Measurements from ENCODE around the gene OPTC.

GRCh38 chr1:203523667-203524066, 29.7 kb downstream of the OPTC start:
- TF ChIP-seq CTCF (IDR thresholded peaks at IDR 0.05 in 8 of 11, conservative IDR thresholded peaks at IDR 0.05 in 3 of 11) = no peak
- TF ChIP-seq POLR2A (IDR thresholded peaks at IDR 0.05) = no peak
